ENCODE results near the gene GPR15. TPM values are rescaled to one million over a fixed set of nuclear protein-coding genes. Genes with fewer than 3 reads are reported as not detected.

The GPR15 gene
- total RNA-seq, 4 donors from 2014 or later: not detected

GRCh38 chr3:98552232-98553020 is 20.6 kb downstream of the GPR15 start:
- H3K9me3 ChIP-seq: no peaks in the 10 kb centered on the region
- H3K36me3 ChIP-seq: no peaks in the 10 kb centered on the region
- DNase-seq (no peak), ATAC-seq (no peak)
- intact Hi-C loops (cut with DNase I; ENCODE audit: low total_unique reads): no loop called here
- H3K27ac ChIP-seq: no peak overlapping the region
- no peak overlapping the region for H3K4me3 ChIP-seq
- no peaks in the 10 kb centered on the region for H3K4me1 ChIP-seq
- TF ChIP-seq CTCF (IDR thresholded peaks at IDR 0.05 in 4 of 5, conservative IDR thresholded peaks at IDR 0.05 in 1 of 5) (no peak), POLR2A (IDR thresholded peaks at IDR 0.05) (no peak)
- H3K27me3 ChIP-seq: no peaks in the 10 kb centered on the region
- in situ Hi-C loops (cut with MboI; ENCODE audit: low sequenced_read_pairs in 4 of 4): no loop called here

GRCh38 chr3:98553021-98553563 is 21.3 kb downstream of the GPR15 start:
- Histone ChIP-seq H3K4me1 (no peaks in the 10 kb centered on the region), H3K27me3 (no peaks in the 10 kb centered on the region), H3K4me3 (no peak overlapping the region), H3K9me3 (no peaks in the 10 kb centered on the region), H3K36me3 (no peaks in the 10 kb centered on the region), H3K27ac (no peak overlapping the region)
- TF ChIP-seq CTCF (IDR thresholded peaks at IDR 0.05 in 4 of 5, conservative IDR thresholded peaks at IDR 0.05 in 1 of 5): no peak
- TF ChIP-seq POLR2A (IDR thresholded peaks at IDR 0.05): no peak
- DNase-seq (no peak), ATAC-seq (no peak)
- intact Hi-C loops (cut with DNase I; ENCODE audit: low total_unique reads) (no loop called here), in situ Hi-C loops (cut with MboI; ENCODE audit: low sequenced_read_pairs in 4 of 4) (no loop called here)

GRCh38 chr3:98553753-98554152 is 22.0 kb downstream of the GPR15 start:
- TF ChIP-seq POLR2A (IDR thresholded peaks at IDR 0.05): no peak
- TF ChIP-seq CTCF (IDR thresholded peaks at IDR 0.05 in 4 of 5, conservative IDR thresholded peaks at IDR 0.05 in 1 of 5): no peak
- in situ Hi-C loops (cut with MboI; ENCODE audit: low sequenced_read_pairs in 4 of 4) (no loop called here), intact Hi-C loops (cut with DNase I; ENCODE audit: low total_unique reads) (no loop called here)
- H3K4me3 ChIP-seq: no peak overlapping the region
- H3K36me3 ChIP-seq: no peaks in the 10 kb centered on the region
- ATAC-seq: no peak
- no peaks in the 10 kb centered on the region for H3K27me3 ChIP-seq
- no peaks in the 10 kb centered on the region for H3K9me3 ChIP-seq
- H3K27ac ChIP-seq: no peak overlapping the region
- H3K4me1 ChIP-seq: no peaks in the 10 kb centered on the region
- no peak for DNase-seq

GRCh38 chr3:98554580-98554979 is 22.8 kb downstream of the GPR15 start:
- no peaks in the 10 kb centered on the region for H3K9me3 ChIP-seq
- H3K4me3 ChIP-seq: no peak overlapping the region
- in situ Hi-C loops (cut with MboI; ENCODE audit: low sequenced_read_pairs in 4 of 4) (no loop called here), intact Hi-C loops (cut with DNase I; ENCODE audit: low total_unique reads) (no loop called here)
- no peak overlapping the region for H3K27ac ChIP-seq
- H3K36me3 ChIP-seq: no peaks in the 10 kb centered on the region
- H3K27me3 ChIP-seq: no peaks in the 10 kb centered on the region
- no peak for DNase-seq
- TF ChIP-seq CTCF (IDR thresholded peaks at IDR 0.05 in 4 of 5, conservative IDR thresholded peaks at IDR 0.05 in 1 of 5) (no peak), POLR2A (IDR thresholded peaks at IDR 0.05) (no peak)
- H3K4me1 ChIP-seq: no peaks in the 10 kb centered on the region
- no peak for ATAC-seq

Data from gastrocnemius medialis (tissue), 4 donors.